HG03575 (cell line): ENCODE data around the gene UBE2S.
"Not testable (repeated sequence)": the region's sequence is repeated elsewhere in the genome, so short reads cannot be mapped to it uniquely, and the experiment has no call there.

Experiments used
- ATAC-seq: cut with Tn5 transposase; IDR thresholded peaks from one replicate; pipeline ENCODE4 v1.9.1; 2021; ENCODE audit not compliant: unreplicated experiment, insufficient number of reproducible peaks, low FRiP score; ENCODE audit errors: extremely low read depth

Gene UBE2S

DNA sequence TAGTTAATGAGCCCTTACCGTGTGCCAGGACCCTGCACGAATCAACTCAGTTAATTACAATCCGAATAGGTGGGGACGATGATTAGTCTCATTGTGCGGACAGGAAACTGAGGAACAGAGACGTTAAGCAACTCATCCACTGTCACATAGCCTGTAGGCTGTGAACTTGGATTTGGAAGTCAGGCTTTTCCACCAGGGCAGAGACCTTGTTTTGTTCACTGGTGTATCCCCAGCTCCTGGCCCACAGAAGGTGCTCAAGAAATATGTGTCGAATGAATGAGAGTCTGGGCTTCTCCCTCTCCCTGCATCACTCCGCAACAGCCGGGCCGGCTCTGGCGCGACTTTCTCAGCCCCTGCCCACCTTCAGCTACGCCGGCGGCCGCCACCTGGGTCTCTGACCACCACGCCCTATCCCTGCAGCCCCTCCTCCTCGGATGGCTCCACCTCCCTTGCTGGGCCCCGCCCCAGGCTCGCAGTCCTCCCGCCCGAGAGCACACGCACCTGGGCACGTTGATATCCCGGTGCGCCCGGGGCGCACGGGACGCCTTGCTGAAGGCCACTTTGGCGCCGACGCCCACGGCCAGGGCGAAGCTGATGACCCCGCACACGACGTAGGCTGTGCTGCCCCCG is 34.2 kb upstream of the UBE2S start:
- ATAC-seq: no peak

DNA sequence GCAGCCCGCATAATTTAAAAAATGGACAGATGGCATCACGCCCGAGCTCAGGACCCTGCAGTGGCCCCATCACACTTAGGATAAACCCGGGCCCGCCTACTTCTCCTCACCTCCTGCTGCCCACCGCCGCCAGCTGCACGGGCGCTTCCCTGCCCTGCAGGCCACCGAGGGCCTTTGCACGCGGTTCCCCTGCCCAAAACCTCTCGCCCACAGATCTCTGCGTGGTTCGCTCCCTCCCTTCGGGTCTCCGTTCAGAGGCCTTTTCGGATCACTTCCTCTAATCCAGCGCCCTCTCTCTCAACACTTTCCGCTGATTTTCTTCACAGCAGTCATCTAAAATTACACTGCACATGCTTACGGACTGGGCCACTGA is 33.7 kb upstream of the UBE2S start:
- ATAC-seq: no peak

DNA sequence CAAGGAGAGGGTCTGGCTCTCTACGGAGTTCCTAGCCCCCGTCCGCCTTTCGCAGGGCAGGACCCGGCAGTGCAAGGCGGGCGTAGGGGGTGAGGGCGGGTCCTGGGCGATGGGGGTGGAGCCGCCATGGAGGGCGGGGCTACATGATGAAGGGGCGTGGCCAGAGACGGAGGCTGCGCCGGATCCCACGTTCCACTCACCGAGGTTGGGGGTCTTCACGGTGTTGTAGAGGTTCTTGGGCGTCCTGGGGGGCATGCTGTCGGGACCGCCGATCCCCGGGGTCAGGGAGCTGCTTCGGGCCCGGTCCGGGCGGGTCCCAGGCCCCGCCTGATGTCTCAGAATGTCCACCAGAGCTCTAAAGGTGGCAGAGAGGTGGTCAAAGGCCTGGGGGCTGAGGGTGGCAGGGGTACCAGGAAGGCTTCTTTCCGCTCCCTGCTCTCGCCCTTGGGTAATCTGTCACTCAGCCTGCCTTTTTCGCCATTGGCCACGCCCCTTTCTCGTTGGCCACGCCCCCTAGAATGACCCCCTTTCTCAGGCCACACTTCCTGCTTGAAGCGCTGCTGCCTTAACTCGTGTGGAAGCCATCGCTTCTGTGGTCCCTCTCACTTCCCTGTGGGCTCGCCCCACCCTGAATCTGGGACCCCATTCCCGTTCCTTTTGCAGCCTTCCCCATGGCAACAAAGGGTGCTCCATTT is 33.0 kb upstream of the UBE2S start:
- no peak for ATAC-seq

DNA sequence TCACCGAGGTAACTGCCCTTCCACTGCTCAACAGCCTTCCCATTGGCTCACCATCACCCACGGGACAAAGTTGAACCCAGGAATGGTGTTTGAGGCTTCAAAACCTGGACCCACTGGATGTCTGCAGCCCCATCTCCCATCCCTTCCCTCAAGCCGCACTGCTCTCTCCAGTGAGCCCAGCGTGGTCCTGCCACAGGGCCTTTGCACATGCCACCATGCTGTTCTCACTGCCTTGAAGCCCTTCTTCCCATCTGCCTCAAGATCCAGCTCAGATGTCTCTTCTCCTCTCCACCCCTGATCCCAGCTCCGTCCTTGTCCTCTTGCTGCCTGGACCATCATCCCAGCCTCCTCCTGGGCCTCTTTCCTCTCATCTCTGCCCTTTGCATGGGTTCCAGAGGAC is 31.5 kb upstream of the UBE2S start:
- no peak for ATAC-seq

DNA sequence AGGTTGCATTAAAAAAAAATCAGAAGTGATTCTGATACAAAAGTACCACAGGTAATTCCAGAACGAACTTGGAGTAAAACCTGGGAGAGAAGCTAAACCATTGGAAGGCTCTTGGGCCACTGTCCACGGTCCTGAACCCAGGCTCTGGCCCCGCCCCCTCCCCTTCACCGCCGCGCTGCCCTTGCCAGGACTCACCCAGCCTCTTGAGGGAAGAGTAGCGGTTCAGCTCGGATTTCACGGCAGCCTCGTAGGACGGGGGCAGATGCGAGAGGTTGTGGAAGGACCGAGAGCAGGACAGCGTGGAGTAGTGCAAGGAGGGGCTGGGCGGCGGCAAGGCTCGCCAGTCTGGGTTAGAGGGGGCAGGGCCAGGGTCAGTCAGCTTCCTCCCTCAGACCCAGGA is 29.8 kb upstream of the UBE2S start:
- ATAC-seq: no peak

DNA sequence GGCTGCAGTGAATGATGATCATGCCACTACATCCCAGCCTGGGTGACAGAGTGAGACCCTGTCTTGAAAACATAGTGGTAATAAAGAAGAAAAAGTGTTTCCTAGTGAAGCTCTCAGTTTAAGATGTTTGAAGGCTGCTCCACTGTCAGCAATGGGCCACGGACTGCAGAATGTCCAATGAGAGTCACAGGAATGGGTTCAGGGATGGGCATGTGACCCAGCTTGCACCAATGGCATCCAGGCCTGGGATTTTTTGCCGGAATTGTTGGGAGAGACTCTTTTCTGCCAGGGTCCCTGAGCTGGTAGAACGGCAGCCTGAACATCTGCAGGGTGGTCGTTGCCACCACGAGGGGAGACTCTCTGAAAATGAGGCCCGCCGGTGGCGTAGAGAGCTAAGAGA is 29.3 kb upstream of the UBE2S start:
- no peak for ATAC-seq

DNA sequence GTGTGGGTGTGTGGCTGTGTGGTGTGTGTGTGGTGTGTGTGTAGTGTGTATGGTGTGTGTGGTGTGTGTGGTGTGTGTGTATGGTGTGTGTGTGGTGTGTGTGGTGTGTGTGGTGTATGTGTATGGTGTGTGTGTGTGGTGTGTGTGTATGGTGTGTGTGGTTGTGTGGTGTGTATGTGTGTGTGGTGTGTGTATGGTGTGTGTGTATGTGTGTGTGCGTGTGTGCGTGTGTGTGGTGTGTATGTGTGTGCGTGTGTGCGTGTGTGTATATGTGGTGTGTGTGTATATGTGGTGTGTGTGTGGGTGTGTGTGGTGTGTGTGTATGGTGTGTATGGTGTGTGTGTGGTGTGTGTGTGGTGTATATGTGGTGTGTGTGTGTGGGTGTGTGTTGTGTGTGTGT is 27.4 kb upstream of the UBE2S start:
- ATAC-seq: no peak

DNA sequence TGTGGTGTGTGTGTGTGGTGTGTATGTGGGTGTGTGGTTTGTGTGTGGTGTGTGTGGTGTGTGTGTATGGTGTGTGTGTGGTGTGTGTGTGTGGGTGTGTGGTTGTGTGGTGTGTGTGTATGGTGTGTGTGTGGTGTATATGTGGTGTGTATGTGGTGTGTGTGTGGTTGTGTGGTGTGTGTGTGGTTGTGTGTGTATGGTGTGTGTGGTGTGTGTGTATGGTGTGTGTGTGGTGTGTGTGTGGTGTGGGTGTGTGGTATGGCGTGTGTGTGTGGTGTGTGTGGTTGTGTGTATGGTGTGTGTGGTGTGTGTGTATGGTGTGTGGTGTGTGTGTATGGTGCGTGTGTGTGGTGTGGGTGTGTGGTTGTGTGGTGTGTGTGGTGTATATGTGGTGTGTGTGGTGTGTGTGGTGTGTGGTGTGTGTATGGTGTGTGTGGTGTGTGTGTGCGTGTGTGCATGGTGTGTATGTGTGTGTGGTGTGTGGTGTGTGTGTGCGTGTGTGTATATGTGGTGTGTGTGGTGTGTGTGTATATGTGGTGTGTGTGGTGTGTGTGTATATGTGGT is 26.9 kb upstream of the UBE2S start:
- ATAC-seq: no peak

DNA sequence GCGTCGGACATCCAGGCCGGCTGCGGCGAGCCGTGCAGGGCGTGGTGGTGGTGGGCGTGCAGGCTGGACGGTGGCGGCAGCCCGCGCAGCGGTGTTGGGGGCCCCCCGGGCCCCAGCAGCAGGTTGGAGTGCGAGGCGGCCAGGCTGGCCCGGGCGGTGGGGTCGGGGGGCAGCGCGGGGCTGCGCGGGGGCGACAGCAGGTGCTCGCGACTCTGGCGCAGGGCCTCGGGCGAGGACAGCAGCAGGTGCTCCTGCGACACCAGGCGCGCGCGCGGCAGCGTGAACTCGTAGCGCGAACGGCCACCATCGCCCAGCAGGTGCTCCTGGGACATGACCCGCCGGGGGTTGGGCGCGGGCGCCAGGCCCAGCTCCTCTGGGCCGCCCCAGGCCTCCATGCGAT is 25.7 kb upstream of the UBE2S start:
- ATAC-seq: no peak

DNA sequence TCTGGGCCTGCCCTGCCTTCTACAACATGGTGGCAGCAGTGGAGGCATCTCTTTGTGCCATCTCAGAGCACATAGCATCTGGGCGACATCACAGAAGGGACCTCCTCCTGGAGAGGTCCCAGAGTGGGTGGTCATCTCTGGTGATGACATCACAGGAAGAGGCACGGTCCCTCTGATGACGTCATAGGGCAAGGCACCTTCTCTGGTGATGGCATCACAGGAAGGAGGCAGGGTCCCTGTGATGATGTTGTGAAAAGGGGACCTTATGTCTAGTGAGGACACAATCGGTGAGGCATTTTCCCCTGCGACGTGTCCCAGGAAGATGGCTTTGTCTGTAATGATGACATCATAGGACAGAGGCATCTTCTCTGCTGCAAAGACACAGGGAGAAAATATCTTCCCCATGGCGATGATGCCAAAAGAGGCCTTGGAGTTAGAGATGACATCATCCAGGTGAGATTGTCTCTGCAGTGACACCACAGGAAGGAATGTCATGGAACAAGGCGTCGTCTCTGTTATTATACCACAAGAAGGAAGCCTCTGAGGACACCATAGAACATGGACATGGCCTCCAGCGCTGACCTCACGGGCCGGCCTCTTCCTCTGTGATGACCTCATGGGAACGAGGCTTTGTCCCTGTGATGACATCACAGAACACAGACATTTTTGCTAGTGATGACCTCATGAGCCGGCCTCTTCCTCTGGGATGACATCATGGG is 24.8 kb upstream of the UBE2S start:
- no peak for ATAC-seq

DNA sequence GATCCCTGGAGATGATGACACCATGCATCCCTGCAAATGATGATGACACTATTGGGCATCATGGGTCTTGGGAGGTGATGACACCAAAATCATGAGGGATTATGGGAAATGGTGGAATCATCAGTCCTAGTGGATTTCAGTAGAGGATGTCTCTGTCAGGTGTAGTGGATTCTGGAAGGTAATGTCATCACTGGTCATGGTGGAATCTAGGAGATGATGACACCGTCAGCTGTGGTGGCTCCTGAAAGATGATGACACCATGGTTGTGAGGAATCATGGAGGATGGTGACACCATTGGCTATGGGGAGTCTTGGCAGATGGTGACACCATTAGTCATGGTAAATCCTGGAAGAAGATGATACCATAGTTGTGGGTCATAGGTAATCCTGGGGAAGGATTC is 23.6 kb upstream of the UBE2S start:
- ATAC-seq: no peak

DNA sequence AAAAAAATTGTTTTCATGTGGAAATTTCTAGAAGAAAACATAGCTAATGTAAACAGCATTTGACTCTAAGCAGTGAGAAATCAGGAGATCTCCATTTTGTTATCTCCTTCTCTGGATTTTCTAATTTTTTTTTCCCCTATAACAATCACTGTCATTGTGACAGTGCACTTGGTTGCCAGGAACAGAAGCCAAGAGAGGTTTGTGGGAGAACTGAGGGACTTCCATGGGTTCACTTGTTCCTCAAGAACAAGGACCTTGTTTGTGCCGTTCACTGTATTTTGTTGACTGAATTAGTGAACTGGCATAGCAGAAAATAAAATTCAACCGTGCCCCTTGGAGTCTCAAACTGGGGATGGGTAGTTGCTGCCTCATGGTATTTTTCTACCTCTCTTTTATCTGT is 18.5 kb upstream of the UBE2S start:
- no peak for ATAC-seq

DNA sequence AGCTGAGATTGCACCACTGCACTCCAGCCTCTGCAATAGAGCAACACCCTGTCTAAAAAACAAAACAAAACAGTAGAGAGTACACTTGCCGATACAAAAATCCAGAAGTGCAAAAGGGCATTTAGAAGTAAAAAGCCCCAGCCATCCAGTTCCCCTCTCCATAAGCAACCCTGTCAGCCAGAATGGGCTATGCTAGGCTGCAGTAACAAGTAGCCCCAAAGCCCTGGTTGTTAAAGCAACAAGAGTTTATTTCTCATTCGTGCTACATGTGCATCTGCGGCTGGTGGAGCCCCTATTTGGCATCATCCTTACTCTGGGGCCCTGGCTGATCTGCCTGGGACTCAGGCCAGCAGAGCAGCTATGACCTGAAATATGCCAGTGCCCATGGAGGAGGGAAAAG is 16.9 kb upstream of the UBE2S start:
- no peak for ATAC-seq

DNA sequence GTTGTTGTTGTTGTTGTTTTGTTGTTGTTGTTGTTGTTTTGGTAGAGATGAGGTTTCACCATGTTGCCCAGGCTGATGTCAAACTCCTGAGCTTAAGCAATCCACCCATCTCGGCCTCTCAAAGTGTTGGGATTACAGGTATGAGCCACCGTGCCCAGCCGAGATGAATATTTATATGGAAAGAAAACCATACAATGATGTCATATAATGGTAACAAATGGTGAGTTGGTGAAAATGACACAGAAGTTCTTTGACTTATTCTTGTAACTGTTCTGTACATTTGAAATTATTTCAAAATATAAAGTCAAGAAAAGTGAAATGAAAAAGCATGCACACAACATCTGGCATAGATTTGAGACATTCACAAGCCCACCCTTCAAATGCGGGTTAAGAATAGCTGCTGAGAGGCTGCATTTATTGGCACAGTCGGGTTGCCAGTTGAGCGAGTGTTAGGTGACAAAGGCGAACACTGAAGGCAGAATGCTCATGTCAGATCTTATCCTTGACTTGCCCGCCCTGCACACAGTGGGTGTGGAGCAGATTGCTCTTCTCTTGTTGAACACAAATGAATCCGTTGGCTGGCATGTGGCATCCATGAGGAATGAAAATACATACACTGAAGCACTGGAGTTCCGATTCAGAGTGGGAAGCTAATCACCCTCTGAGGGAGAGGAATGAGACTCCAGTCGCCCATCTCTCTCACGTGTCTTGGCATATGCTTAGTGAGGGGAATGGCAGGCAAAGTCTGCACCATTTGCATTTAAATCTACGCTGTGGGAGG is 15.8 kb upstream of the UBE2S start:
- ATAC-seq: no peak

DNA sequence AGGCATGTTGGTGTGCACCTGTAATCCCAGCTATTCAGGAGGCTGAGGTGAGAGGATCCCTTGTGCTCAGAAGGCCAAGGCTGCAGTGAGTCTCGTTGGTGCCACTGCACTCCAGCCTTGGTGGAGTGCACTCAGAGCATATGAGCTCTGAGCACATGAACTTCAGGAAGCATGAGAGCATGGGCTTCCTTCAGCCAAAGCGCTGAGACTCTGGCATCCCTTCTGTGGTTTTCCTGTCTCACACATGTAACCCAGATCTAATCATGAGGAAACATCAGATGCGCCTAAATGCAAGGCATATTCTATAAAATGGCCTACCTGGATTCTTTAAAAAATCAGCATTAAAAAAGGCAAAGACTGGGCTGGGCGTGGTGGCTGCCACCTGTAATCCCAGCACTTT is 13.7 kb upstream of the UBE2S start:
- ATAC-seq: not testable (repeated sequence)

DNA sequence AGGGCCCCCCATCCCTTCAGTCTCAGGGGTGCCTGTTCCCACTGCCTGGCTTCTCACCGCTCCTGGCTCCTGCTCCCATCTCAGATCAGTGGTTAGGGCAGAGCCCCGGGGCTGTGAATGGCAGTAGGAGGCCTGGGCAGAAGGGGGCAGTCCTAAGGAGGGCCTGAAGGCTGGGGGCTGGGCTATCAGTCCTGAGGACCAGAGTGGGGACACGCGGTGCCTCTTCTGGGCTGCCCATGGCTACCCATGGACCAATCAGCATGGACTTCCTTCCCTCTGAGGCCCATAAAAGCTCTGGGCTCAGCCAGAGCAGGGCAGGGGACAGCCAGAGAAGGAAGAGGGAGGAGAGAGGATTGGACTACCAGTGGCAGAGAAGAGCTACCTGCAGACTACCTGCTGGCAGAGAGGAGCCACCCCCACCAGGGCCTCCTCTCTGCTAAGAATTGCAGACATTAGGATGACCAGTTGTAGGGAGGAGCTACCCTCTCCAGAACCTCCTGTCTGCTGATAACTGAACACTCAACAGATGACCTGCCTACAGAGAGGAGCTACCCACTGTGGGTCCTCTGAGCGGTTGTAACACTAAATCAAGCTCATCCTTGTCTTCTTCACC is 12.1 kb upstream of the UBE2S start:
- no peak for ATAC-seq

DNA sequence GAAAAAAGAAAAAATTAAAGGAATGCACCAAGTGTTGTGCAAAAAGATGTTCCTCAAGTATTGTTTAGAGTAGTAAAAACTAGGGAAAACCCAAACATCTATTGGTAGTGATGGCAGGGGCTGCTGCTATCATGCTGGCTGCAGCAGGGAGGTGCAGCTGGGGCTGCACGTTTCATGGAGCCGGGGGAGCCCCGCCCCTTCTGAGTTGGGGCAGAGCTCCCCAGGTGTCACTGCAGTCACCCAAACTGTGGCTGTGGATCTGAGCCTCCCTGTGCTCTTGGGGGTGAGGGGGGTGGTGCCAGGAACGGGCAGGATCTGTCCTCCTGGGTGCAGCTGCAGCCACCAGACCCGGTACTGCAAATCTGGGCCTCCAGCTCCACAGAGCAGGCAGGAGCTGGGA is 11.5 kb upstream of the UBE2S start:
- no peak for ATAC-seq

DNA sequence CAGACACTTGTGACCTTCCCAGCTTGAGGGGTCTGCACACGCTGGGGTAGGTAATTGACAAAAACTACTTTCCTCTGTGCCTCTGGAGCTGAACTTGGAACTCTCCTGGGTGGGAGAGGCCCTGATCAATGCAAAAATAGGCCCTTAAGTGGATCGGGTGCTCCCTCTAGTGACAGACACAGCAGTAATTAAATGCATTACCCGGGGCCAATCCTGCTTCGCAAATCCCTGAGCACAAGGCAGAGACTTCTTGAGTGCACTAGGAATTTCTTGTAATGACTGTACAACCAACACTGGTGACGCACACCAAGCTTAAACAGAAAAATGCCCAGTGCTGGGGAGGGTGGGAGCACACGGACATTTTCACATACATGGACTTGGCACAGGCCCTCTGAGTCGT is 10.6 kb upstream of the UBE2S start:
- ATAC-seq: no peak

DNA sequence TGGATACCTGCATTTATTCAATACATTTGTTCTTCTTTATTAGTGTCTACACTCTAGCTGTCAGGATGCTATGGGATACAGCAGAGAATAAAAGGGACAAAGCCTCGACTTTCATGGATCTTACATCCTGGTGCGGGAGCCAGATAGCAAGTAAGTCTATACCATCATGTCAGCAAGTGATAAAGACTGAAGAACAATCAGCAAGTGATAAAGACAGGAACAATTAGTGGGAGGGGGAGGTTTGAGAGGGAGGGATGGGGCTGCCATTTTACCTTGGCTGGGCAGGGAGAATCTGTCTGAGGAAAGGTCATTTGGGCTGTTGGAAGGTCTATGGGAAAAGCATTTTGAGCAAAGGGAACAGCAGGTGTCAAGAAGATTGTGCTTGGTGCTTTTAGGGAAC is 2.6 kb upstream of the UBE2S start:
- no peak for ATAC-seq
